Measurements from ENCODE around the gene METAP1. TPM values are rescaled to one million over a fixed set of nuclear protein-coding genes. Genes with fewer than 3 reads are reported as not detected.

The METAP1 gene
- total and polyA plus RNA-seq, 2 of the 4 experiments (the other 2 are of a cell fraction): 43.7 to 47.9 TPM

DNA sequence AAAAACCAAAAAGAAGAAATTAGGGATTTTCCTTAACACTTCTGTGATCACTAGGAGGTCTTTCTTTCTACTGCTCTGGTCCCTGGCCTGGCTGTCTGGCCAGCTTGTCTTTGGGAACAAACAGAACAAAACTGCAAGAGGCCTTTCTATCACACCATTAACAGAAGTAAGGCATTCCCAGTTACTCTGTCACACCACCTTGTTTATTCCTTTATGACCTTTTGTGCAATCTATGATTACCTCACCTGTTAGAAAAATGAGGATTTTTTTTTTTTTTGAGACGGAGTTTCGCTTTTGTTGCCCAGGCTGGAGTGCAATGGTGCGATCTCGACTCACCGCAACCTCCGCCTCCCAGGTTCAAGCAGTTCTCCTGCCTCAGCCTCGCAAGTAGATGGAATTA lies 3.0 kb downstream of the METAP1 start:
- H3K56ac ChIP-seq (ENCODE audit: extremely low read depth, insufficient read depth, low read length): no peak overlapping the region
- H3K4me2 ChIP-seq (ENCODE audit: low read depth, low read length): no peak overlapping the region
- H3K27me3 ChIP-seq (ENCODE audit: control insufficient read depth, insufficient read depth, low read length): no peaks in the 10 kb centered on the region
- no peak overlapping the region for H2BK120ac ChIP-seq (ENCODE audit: low read depth, low read length)
- H3K4me3 ChIP-seq (ENCODE audit: insufficient read depth, low read depth, low read length): no peak overlapping the region
- H4K5ac ChIP-seq (ENCODE audit: low read depth, low read length): no peak overlapping the region
- BruUV-seq (replicated peaks): no TSS peak
- no peak overlapping the region for H3K27ac ChIP-seq (ENCODE audit: insufficient read depth, low read length)
- H2AK5ac ChIP-seq (ENCODE audit: low read depth, low read length): no peak overlapping the region
- H3K9me3 ChIP-seq (ENCODE audit: control insufficient read depth, insufficient read depth, low read length): no peaks in the 10 kb centered on the region
- H2BK20ac ChIP-seq (ENCODE audit: low read depth, low read length): no peak overlapping the region
- H2AK9ac ChIP-seq (replicated peaks; ENCODE audit: low read depth, low read length, poor library complexity): no peak overlapping the region
- peaks cover 2% of the 10 kb centered on the region; the same call in 1 of the 2 replicates for H3K9me1 ChIP-seq (ENCODE audit: insufficient read depth, low read length)
- H4K20me1 ChIP-seq (ENCODE audit: insufficient read depth, low read length): peaks cover 14% of the 10 kb centered on the region
- in situ Hi-C loops (cut with MboI; ENCODE audit: low sequenced_read_pairs): no loop called here
- no peak for TF ChIP-seq RCOR1 (IDR thresholded peaks at IDR 0.05; ENCODE audit: insufficient replicate concordance, low read length)
- no peak for TF ChIP-seq CHD1 (IDR thresholded peaks at IDR 0.05; ENCODE audit: low read depth, low read length)
- no peak for TF ChIP-seq USF2 (IDR thresholded peaks at IDR 0.05; ENCODE audit: low read depth, low read length)
- TF ChIP-seq, protein P1, sequence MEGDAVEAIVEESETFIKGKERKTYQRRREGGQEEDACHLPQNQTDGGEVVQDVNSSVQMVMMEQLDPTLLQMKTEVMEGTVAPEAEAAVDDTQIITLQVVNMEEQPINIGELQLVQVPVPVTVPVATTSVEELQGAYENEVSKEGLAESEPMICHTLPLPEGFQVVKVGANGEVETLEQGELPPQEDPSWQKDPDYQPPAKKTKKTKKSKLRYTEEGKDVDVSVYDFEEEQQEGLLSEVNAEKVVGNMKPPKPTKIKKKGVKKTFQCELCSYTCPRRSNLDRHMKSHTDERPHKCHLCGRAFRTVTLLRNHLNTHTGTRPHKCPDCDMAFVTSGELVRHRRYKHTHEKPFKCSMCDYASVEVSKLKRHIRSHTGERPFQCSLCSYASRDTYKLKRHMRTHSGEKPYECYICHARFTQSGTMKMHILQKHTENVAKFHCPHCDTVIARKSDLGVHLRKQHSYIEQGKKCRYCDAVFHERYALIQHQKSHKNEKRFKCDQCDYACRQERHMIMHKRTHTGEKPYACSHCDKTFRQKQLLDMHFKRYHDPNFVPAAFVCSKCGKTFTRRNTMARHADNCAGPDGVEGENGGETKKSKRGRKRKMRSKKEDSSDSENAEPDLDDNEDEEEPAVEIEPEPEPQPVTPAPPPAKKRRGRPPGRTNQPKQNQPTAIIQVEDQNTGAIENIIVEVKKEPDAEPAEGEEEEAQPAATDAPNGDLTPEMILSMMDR (conservative IDR thresholded peaks at IDR 0.05; ENCODE audit: low read depth, low read length): no peak
- no peak for TF ChIP-seq CEBPB (IDR thresholded peaks at IDR 0.05; ENCODE audit: low read depth, low read length)
- TF ChIP-seq MAFK (IDR thresholded peaks at IDR 0.05; ENCODE audit: low read depth, low read length): no peak
- TF ChIP-seq ELK1 (IDR thresholded peaks at IDR 0.05; ENCODE audit: borderline replicate concordance, low read depth, low read length): no peak
- TF ChIP-seq FOS (IDR thresholded peaks at IDR 0.05; ENCODE audit: low read depth, low read length): no peak
- TF ChIP-seq RFX5 (IDR thresholded peaks at IDR 0.05; ENCODE audit: low read depth, low read length): no peak
- no peak for TF ChIP-seq MAZ (IDR thresholded peaks at IDR 0.05; ENCODE audit: borderline replicate concordance, low read depth, low read length)
- TF ChIP-seq SMC3 (IDR thresholded peaks at IDR 0.05; ENCODE audit: low read depth, low read length): no peak
- H3K36me3 ChIP-seq (ENCODE audit: control insufficient read depth, insufficient read depth, low read length): no peaks in the 10 kb centered on the region
- no CpG with 5 or more reads among the region's 7 CpGs for WGBS, 2 experiments (ENCODE audit: extremely low coverage in 2 of 2, insufficient read length in 1 of 2)
- no peaks in the 10 kb centered on the region for H3K4me1 ChIP-seq (ENCODE audit: control insufficient read depth, insufficient read depth, low read length)
- no peak overlapping the region for H2BK15ac ChIP-seq (ENCODE audit: low read depth, low read length)
- DNase-seq (no peak), ATAC-seq (ENCODE audit: low read depth) (no peak)
- H3K9ac ChIP-seq (ENCODE audit: low read depth, low read length): no peak overlapping the region
- no peak overlapping the region for H4K8ac ChIP-seq (ENCODE audit: low read depth in 2 of 2, low read length in 2 of 2)
- H3K23ac ChIP-seq (ENCODE audit: low read depth, low read length): no peak overlapping the region
- no peak overlapping the region for H3K4ac ChIP-seq (ENCODE audit: low read depth, low read length)
- dilution Hi-C loops (cut with HindIII; ENCODE audit: low sequenced_read_pairs, unreplicated experiment): no loop called here
- ChIA-PET CTCF (interaction anchor here (1.2 kb wide), 1 partner anchor 58 kb away, joined by 3 read pairs; no protein-coding TSS in a partner anchor), POLR2A (ENCODE audit: unreplicated experiment) (no interaction called here)
- H3K14ac ChIP-seq (replicated peaks; ENCODE audit: low read depth, low read length): no peak overlapping the region
- H3K18ac ChIP-seq (ENCODE audit: low read depth, low read length): no peak overlapping the region
- H2BK5ac ChIP-seq (ENCODE audit: low read depth, low read length, poor library complexity, severe bottlenecking): no peak overlapping the region
- H2AFZ ChIP-seq (replicated peaks; ENCODE audit: low read length, poor library complexity): no peak overlapping the region
- peaks cover 14 to 30% of the 10 kb centered on the region in 2 experiments for H3K79me1 ChIP-seq (ENCODE audit: low read depth in 1 of 2, low read length in 2 of 2)
- intact Hi-C loops (cut with micrococcal nuclease): loop anchor here (5.0 kb wide), 1 partner anchor 341 kb away; the partner anchor contains the start of gene TSPAN5
- H4K91ac ChIP-seq (ENCODE audit: insufficient read depth, low read depth, low read length): no peak overlapping the region
